DMS53 (cell line): ENCODE data around the gene IQCM.

Source experiments
- DNase-seq: peaks from one replicate; lab custom pipeline; 2025; lab: John Stamatoyannopoulos, UW

The IQCM gene

DNA sequence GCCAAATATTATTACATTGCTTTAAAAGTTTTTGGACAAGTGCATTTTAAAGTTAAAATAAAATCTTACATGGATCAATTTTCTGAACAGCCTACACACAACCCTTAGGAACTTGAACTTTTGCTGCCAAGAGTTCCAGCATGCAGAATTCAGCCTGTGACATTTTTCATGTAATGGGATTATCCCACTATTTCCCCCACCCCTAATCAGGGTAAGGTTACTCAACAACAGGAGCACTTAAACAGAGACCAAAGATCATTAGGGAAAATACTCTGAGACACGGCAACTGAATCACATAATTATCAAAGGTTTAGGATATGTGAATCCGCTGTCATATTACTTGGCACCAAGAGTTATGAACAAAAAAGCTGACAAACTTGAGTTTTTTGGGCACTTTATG lies 47.2 kb downstream of the IQCM start:
- no peak for DNase-seq

DNA sequence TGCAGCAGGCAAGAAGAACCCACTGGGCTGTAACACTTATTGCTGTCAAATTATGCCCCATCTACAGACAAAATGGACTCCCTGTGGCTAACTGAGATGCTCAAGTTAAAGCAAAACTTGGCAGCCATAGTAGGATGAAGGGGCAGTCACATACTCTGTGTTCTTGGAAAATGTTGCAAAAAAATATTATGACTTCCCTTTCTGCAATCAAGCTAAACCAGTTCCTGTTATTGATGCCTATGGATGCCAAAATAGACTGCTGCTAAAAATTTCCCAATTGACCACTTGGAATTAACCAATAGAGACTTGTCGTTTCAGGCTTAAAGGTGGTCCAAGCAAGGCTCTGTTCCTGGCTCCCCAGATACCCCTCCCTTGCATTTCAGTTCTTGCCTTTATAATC lies 49.5 kb downstream of the IQCM start:
- no peak for DNase-seq

DNA sequence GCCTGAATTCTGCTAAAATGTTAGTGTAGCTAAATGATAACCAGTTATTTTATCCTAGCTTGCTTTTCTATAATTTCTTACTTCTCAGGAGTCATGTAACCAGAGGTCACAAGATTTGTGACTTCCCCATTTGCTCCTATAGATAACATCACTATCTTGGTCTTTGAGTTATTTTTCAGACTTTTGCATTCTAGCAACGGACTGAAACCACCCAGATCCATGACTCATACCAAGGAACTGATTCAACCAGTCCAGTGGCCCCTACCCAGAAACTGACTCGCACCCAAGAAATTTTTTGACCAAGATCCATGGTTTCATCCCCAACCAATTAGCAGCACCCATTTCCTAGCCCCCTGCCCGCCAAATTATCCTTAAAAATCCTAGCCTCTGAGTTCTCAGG lies 50.0 kb downstream of the IQCM start:
- DNase-seq, result no peak

DNA sequence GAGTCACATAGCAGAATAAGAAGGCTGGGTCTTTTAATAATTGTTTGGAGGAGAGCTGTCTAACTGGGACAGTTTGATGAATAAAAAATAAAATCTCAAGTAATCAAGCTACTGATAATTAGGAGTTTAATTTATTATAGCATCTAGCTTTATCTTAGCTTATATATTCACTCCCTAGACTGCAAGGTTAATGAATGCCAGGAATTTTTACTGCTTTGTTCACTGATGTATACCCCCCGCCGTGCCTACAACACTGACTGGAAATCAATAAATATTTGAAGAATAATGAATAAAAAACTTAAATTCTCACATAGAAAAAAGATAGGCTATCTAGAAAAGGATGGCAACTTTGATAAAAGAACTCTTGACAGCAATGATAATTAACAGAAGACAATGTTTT lies 59.7 kb downstream of the IQCM start:
- DNase-seq, result no peak

DNA sequence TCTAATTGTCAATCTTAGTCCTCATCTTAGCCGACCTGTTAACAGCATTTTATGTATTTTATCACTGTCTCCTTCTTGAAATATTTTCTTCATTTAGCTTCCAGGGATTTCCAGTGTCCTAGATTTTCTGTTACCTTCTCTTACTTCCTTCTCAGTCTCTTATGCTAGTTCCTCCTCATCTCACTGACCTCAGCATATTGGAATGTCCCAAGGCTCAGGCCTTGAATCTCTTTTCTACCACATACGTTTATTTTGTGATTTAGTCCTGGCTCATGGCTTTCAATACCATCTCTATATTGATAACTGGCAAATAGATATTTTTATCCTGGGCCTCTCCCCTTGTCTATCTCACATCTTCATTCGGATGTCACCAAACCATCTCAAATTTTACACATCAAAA lies 61.1 kb downstream of the IQCM start:
- DNase-seq, result no peak

DNA sequence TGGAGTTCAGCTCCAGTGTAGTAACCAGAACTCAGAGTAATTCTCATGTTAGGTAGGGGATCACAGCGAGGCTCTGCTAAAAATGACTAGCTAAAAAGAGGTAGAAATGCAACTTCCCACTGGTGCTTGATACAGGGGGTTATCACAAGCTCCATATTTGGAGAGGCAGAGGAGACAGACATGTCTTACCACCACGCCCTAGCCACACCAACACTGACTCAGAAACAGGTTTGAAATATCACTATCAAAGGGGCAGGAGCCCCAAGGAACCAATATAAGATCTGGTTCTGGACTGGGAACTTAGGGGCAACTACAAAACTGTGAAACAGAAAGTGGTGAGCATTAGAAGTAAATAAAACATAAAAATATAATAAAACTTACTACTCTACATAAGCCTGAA lies 62.9 kb downstream of the IQCM start:
- no peak for DNase-seq

DNA sequence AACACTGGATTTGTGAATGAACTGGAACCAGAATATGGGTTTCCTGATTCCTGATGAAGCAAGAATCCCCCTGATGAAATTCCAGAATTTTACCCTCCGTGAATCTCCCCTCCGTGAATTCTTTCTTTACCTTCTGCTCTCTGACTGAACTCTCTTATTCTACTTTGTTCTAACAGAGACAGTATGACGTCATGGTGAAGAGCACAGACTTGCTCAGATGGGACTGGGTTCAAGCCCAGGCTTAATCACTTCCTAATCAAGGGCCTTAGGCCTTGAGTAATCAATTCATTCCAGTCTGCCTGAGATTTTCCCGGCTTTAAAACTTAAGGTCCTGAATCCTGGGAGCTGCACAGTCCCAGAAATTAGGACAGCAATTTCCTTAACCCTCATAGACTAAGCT lies 64.5 kb downstream of the IQCM start:
- no peak for DNase-seq

DNA sequence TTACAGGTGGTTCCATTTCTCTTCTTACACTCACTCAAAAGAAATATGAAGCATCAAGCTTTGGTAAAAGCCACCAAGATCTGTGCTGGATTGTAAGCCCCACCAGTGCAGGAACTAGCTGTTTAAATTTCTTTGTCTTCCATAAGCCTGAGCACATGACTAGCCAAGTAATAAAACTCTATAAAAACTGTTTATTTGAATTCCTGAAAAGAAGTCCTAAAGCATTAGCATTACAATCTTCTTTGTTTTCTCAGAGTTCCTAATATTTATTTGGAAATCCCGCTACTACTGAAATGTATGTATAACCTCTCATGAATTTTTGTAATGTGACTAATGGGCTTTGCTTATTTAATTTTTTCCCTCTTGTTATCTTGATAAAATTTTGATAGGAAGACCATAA lies 65.9 kb downstream of the IQCM start:
- DNase-seq, result no peak

DNA sequence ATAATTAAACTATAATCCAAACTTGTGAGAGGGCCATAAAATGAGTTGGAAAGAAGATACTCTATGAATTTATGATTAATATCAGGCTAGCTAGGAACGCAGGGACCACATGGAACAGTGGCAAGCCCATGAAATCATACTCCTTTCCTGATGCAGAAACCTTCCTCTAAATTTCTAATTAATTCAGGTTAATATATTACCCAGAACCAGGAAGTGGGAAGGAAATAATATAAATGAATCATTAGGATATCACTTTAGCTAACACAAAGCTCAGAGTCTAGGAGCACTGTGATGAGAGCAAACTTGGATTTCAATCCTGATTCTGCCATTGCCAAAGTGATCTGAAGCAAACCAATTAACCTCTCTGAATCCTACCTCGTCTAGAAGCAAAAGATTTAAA lies 68.0 kb downstream of the IQCM start:
- DNase-seq, result no peak

DNA sequence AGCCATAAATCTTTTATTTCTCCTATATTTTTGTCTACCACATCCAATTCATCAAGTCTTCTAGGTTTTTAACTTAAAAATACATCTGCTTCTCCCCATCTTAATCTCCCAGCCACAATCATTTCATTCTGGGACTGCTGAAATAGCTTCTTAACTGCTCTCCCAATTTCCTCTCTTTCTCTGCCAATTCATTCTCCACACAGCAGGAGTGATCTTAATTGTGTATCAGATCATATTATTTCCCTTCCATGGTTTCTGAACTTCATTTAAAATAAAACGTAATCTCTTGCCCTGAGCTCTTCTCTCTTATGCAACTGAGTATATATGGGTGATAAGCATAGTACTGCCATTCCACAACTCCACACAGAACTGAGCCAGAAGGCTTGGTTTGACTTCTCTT lies 69.4 kb downstream of the IQCM start:
- no peak for DNase-seq

DNA sequence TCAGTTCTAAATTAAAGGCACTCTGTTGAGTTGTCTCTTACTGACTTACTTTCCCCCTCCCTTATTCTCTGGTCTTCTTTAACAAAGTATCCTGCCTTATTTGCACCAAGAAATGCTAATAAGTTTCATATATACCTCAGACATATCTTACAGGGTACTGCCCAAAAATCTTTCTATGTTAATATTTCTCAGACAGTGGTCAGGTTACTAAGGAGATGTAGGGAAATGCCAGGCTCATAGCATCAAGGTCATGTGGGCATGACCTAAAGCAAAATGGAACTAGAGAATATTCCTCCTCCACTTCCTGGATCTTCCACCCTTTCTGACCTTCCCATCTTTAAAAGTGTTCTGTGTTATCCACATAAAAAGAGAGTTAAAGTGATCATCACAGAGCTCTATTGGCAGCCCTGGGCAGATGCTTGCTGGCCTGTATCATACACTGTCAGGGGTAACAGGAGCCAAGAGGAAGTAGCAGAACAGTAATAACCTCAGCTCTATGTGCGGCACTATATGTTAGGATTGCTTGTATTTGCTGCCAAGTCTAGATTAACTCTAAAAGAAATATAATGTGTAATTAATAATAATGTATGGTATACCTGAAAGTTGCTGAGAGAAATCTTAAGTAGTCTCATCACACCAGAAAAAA lies 74.3 kb downstream of the IQCM start:
- peak; percentile 1 for DNase-seq

DNA sequence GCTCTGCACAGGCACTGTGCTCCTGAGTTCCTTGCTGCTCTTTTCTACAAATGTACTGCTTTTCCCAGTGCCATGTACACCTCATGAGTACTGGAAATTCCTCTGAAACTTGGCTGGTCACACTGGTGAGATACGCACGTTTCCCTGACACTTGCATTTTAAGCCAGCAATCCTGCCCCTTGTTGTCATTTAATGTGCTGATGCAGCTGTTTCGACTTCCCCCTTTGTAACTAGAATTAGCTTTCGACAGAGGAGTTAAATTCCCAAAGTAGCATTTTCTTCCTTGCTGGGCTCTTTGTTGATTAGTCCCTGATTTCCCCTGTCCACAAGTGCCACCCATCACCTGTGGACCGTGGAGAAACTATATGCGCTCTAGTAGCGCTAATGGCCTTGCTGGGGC lies 77.5 kb downstream of the IQCM start:
- no peak for DNase-seq

DNA sequence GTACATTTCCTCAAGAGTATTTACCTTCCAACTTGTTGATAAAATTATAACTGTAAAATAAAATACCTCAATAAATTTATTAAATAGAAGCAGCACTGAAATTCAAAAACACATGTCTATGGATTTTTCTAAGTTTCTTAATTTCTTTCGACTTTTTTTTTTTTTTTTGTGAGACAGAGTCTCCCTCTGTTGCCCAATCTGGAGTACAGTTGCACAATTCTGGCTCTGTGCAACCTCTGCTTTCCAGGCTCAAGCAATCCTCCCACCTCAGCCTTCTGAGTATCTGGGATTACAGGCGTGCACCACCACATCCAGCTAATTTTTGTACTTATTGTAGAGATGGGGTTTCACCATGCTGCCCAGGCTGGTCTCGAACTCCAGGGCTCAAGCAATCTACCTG lies 79.8 kb downstream of the IQCM start:
- DNase-seq, result no peak

DNA sequence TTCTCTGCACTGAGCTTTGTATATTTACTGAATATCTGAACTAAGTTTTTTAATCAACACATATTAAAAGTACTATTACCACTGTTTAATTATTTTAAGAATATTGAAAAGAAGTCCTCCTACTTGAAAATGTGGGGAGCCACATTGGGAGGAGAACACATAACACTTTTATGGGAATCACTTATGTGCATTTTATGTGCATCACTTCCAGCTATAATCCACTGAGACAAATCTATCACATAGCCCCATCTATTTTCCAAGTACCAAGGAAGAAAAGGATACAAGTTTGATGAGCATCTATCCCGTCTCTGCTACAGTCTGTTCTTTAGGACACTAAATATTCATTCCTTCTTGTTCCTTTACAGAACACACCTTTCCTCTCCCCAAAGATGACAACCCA lies 87.2 kb downstream of the IQCM start:
- DNase-seq, result no peak

DNA sequence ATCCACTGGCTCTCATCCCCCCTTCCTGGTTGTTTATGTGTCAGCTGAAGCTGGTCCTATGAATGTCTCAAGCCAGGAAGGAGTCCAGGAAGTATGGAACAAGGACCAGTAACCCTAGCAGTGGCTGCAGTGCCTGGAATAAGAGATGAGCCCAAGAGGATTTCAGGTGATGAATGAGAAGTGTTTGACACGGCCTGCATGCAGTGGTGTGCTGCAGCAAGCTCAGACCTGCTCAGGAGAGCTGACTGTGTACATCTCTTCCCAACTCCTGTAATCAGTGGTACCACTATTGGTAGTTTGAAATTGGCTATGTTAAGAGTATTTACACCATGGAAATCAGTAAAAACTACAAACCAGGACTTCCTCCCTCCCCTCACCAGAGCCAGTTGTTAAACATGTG lies 88.0 kb downstream of the IQCM start:
- DNase-seq, result no peak

DNA sequence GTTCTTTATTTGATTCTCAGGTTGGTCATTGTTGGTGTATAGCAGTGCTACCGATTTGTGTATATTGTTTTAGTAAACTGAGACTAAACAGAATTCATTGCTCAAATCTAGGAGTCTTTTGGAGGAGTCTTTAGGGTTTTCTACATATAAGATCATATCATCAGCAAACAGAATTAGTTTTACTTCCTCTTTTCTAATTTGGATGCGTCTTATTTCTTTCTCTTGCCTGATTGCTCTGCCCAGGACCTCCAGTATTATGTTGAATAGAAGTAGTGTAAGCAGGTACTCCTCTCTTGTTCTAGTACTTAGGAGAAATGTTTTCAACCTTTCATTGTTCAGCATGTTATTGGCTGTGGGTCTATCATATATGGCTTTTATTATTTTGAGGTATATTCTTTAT lies 92.6 kb downstream of the IQCM start:
- no peak for DNase-seq

DNA sequence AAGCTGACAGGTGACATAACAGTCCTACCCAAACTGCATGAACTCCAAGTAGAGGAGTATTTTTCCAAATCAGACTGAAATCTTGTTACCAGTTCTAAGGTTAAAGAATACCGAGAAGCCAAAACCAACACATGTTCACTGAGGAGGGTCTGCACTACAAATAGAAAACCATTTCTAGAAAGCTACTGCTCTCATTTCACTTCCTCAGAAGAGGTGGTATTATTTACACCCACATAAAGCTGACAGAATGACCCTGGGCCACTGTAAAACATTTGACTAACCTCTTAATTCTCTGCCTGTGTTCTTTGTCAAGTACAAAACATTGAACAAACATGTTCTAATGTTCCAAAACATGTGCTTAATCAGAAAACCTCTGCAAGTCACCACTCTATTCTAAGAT lies 95.8 kb downstream of the IQCM start:
- no peak for DNase-seq

DNA sequence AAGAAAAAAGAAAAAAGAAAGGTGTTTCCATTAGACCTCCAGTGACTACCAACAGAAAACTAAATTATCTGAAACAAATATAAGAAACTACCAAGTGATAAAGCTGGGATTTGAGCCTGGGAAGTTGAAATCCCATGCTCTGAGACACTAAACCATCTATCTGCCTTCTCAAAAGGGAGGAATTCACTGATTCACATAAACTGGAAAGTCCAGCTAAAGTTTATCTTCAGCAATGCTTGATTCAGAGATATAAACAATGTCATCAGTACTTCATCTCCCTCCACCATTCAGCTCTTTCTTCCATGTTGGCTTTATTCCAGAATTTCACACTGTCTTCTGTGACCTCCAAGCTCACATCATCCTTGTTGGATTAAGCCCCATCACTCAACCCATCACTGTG lies 96.3 kb downstream of the IQCM start:
- no peak for DNase-seq

DNA sequence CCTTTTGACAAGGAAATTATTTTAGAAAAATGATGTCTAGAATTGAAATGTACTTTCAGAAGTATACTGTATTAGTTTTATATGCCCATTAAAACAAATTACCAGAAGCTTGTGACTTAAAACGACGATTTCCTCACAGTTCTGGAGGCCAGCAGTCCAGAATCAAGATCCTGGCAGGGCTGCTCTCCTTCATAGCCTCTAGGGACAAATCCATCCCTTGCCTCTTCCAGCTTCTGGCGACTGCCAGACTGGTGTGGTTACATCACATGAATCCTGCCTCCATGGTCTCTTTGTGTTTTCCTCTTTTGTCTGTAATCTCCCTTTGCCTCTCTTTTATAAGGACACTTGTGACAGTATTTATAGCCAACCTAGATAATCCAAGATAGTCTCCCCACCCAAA lies 97.1 kb downstream of the IQCM start:
- no peak for DNase-seq

DNA sequence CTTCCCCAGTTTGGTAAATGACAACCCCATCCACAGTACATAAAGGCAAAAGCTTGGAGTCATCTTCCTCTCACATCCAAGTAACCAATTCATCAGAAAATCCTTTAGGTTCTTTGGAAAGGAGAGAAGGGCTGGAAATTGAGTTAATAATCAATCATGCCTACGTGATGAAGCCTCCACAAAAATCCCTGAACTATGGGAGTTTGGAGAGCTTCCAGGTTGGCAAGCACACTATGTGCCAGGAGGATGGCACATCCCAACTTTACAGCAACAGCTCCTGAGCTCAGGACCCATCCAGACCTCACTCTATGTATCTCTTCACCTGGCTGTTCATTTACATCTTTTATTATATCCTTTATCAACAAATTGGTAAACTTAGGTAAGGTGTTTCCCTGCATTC lies 98.9 kb downstream of the IQCM start:
- DNase-seq, result no peak

DNA sequence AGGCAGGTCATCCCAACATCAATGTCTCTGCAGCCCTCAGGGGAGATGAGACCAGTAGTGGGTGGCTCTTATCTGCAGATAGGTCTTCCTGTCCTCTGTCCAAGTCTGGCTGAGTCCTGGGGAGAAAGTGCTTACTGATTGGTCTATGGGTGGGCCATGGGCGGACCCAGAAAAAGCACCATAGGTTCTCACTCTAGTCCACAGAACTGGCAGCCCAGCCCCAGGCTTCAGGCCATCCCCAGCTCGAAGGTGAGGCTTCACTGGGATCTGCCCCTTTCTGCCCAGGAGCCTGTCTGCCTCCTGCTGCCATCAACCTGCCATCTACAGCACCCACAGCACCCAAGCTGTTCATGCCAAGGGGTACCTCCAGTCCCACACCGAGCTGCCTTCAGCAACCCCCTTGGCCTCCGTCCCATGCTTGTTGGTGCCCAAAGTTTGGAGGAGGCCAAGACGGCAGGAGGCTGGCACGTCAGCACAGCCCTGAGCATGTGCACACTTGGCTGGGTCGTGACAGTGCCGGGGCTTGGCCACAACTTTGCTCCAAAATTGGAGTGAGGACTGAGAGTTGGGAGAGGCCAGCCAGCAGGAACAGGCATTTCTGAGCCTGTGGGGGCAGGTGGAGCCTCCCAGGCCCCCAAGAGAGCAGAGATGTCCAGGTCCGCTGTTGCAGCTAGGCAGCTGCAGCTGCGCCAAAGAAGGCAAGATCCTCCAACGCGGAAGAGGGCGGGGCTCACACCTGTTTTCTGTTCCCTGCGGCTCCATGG lies 99.6 kb downstream of the IQCM start:
- no peak for DNase-seq

DNA sequence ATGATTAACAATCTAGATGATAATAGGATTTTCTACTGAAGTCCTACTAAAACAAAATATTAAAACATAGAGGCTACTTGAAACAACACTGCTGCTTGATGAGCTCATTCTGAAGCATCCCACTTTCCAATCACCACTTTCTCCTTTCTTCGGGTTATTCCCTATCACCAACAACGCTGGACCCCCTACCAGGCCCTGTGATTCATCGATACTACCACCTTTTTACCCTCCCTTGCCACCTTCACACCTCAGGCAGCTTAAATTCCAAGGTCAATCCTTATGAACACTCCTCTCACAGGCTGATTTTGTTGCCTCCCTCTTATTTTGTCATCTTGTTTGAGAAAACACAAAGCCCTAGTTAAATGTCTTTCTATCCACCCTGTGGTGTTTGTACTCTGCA lies 102.6 kb downstream of the IQCM start:
- DNase-seq, result no peak

DNA sequence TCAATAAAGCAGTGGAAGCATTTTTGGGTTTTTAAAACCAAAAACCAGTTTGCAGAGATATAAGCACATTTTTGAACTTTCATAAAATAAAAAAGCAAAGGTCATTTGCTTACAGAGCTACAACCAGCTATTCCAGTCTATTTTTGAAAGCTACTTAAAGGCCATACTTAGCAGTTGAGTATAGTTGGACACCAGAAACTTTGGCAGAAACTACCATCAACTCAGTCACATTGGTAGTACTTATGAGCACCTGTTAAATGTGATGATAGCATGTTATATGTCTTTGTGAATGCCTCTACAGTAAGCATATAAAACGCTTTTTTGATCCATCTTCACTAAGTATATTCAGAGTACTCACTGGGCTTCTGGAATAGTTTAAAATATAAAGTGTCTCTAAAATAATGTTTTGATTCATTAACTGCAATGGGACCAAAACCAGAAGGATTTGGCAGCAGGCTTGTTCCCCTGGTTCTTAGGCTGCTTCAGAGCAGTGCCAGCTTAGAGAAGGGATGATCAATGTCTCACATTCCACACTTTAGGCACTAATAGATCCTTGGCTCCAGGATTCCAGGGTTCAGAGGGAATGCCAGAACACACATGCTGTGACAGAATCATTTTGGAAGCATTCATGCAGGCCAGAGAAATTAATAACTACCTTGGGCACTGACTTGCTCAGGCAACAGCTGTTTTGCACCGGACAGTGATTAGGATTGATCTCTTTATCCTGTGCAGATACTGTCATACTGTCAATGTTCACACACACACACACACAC lies 103.9 kb downstream of the IQCM start:
- DNase-seq, result no peak
